IPS-NIHi7 (cell line): Measurements from ENCODE around the gene CPNE1.
"Not testable (repeated sequence)": the region's sequence is repeated elsewhere in the genome, so short reads cannot be mapped to it uniquely, and the experiment has no call there.

Source experiments
- DNase-seq: peaks from one replicate; pipeline ENCODE4 v3.0.0; 2012; ENCODE audit warnings: mixed read lengths; ENCODE audit errors: extremely low spot score

The CPNE1 gene

GRCh38 chr20:35698298-35699126, 33.8 kb upstream of the CPNE1 start:
- DNase-seq: peak; percentile 36

- DNase-seq: no peak
Observed at GRCh38 chr20:35697696-35698297, 33.1 kb upstream of the CPNE1 start.

GRCh38 chr20:35695978-35696377, 31.3 kb upstream of the CPNE1 start:
- no peak for DNase-seq

GRCh38 chr20:35695245-35695749, 30.6 kb upstream of the CPNE1 start:
- DNase-seq: no peak

GRCh38 chr20:35690265-35690664, 25.6 kb upstream of the CPNE1 start:
- DNase-seq: no peak

- DNase-seq: not testable (repeated sequence)
Observed at GRCh38 chr20:35686872-35687271, 22.2 kb upstream of the CPNE1 start.

GRCh38 chr20:35685368-35685767, 20.7 kb upstream of the CPNE1 start:
- DNase-seq: not testable (repeated sequence)

GRCh38 chr20:35681960-35682359, 17.3 kb upstream of the CPNE1 start:
- no peak for DNase-seq

- no peak for DNase-seq
Observed at GRCh38 chr20:35680452-35681183, 15.9 kb upstream of the CPNE1 start.

GRCh38 chr20:35674921-35675320, 10.2 kb upstream of the CPNE1 start:
- DNase-seq: no peak

GRCh38 chr20:35673884-35674283, 9.2 kb upstream of the CPNE1 start:
- DNase-seq: no peak

GRCh38 chr20:35669681-35670080, 5.0 kb upstream of the CPNE1 start:
- no peak for DNase-seq

GRCh38 chr20:35669221-35669620, 4.5 kb upstream of the CPNE1 start:
- no peak for DNase-seq

- DNase-seq: no peak
Observed at GRCh38 chr20:35665949-35666288, 1.2 kb upstream of the CPNE1 start.

- peak; percentile 65 for DNase-seq
Observed at GRCh38 chr20:35663516-35664465, 909 bp downstream of the CPNE1 start.

- no peak for DNase-seq
Observed at GRCh38 chr20:35662551-35662950, 2.1 kb downstream of the CPNE1 start.

- no peak for DNase-seq
Observed at GRCh38 chr20:35661908-35662307, 2.8 kb downstream of the CPNE1 start.

- DNase-seq: no peak
Observed at GRCh38 chr20:35661053-35661452, 3.6 kb downstream of the CPNE1 start.

- no peak for DNase-seq
Observed at GRCh38 chr20:35660122-35660937, 4.4 kb downstream of the CPNE1 start.

GRCh38 chr20:35657271-35657670, 7.4 kb downstream of the CPNE1 start:
- DNase-seq: no peak

- no peak for DNase-seq
Observed at GRCh38 chr20:35654415-35654814, 10.3 kb downstream of the CPNE1 start.
